Measurements from ENCODE around the gene COG3.

The COG3 gene

GRCh38 chr13:45541806-45542205 is 77.1 kb downstream of the COG3 start:
- no peak for DNase-seq (ENCODE audit: low read depth in 2 of 2, low spot score in 1 of 2)

GRCh38 chr13:45542391-45542790 is 77.7 kb downstream of the COG3 start:
- no peak for DNase-seq (ENCODE audit: low read depth in 2 of 2, low spot score in 1 of 2)

GRCh38 chr13:45542878-45543277 is 78.1 kb downstream of the COG3 start:
- DNase-seq (ENCODE audit: low read depth in 2 of 2, low spot score in 1 of 2): no peak

GRCh38 chr13:45544520-45544919 is 79.8 kb downstream of the COG3 start:
- no peak for DNase-seq (ENCODE audit: low read depth in 2 of 2, low spot score in 1 of 2)

- no peak for DNase-seq (ENCODE audit: low read depth in 2 of 2, low spot score in 1 of 2)
These were observed 81.1 kb downstream of the COG3 start for GRCh38 chr13:45545686-45546409.

- DNase-seq (ENCODE audit: low read depth in 2 of 2, low spot score in 1 of 2): no peak
These were observed 81.6 kb downstream of the COG3 start for GRCh38 chr13:45546410-45546765.

GRCh38 chr13:45548281-45548680 is 83.5 kb downstream of the COG3 start:
- no peak for DNase-seq (ENCODE audit: low read depth in 2 of 2, low spot score in 1 of 2)

GRCh38 chr13:45554604-45555109 is 89.9 kb downstream of the COG3 start:
- no peak for DNase-seq (ENCODE audit: low read depth in 2 of 2, low spot score in 1 of 2)

- DNase-seq (ENCODE audit: low read depth in 2 of 2, low spot score in 1 of 2): no peak
These were observed 99.5 kb downstream of the COG3 start for GRCh38 chr13:45564133-45564776.

- no peak for DNase-seq (ENCODE audit: low read depth in 2 of 2, low spot score in 1 of 2)
These were observed 100.6 kb downstream of the COG3 start for GRCh38 chr13:45565331-45565730.

- no peak for DNase-seq (ENCODE audit: low read depth in 2 of 2, low spot score in 1 of 2)
These were observed 110.5 kb downstream of the COG3 start for GRCh38 chr13:45575146-45575829.

GRCh38 chr13:45575830-45576180 is 111.1 kb downstream of the COG3 start:
- DNase-seq (ENCODE audit: low read depth in 2 of 2, low spot score in 1 of 2): no peak

- DNase-seq (ENCODE audit: low read depth in 2 of 2, low spot score in 1 of 2): no peak
These were observed 111.7 kb downstream of the COG3 start for GRCh38 chr13:45576466-45576865.

GRCh38 chr13:45582408-45583076 is 117.8 kb downstream of the COG3 start:
- DNase-seq (ENCODE audit: low read depth in 2 of 2, low spot score in 1 of 2): no peak

- DNase-seq (ENCODE audit: low read depth in 2 of 2, low spot score in 1 of 2): no peak
These were observed 120.1 kb downstream of the COG3 start for GRCh38 chr13:45584816-45585215.
